Naive thymus-derived CD4-positive, alpha-beta T cell (primary cell): ENCODE data around the gene CDC42EP4. TPM values are rescaled to one million over a fixed set of nuclear protein-coding genes. Genes with fewer than 3 reads are reported as not detected.

ENCODE experiments used
- ATAC-seq: fragments of 150-1000 bp; cut with Tn5 transposase; 2 replicates; pipeline ENCODE4 v1.10.0; 2021; ENCODE audit warnings: mild to moderate bottlenecking, moderate library complexity
- CTCF ChIA-PET: fragments of 350-600 bp; sonication (Branson Sonifier 250); formaldehyde crosslinking; loops from one replicate; lab custom pipeline; 2021; ENCODE audit warnings: antibody characterized with exemption; lab: Charles Lee
- POLR2A ChIA-PET: fragments of 350-600 bp; sonication (Branson Sonifier 250); formaldehyde crosslinking; loops from one replicate; lab custom pipeline; 2021; ENCODE audit warnings: antibody characterized with exemption, inconsistent platforms; lab: Charles Lee
- DNase-seq, 9 donors: peaks; one replicate each; pipeline versions ENCODE4 v3.0.0 to v3.0.0-alpha.2; 2020 to 2022; ENCODE audit warnings: mixed read lengths in 1 of 9
- H3K27ac ChIP-seq: one replicate; pipeline ENCODE4 v1.7.0; 2013; ENCODE audit warnings: mild to moderate bottlenecking, low read depth, low read length, moderate library complexity
- H3K27me3 ChIP-seq, 2 donors: one replicate each; pipeline ENCODE4 v1.7.0; 2013; ENCODE audit warnings: low read length in 2 of 2, mild to moderate bottlenecking in 2 of 2, moderate library complexity in 2 of 2; ENCODE audit not compliant: control insufficient read depth in 2 of 2, insufficient read depth in 2 of 2
- H3K36me3 ChIP-seq, 3 experiments: 1 replicate in 2 of 3; 2 replicates in 1 of 3; pipeline ENCODE4 v1.7.0; 2013; ENCODE audit warnings: low read length in 3 of 3, mild to moderate bottlenecking in 3 of 3, moderate library complexity in 1 of 3; ENCODE audit not compliant: insufficient read depth in 3 of 3, control insufficient read depth in 2 of 3
- H3K4me1 ChIP-seq, 2 donors: one replicate each; pipeline ENCODE4 v1.7.0; 2013; ENCODE audit warnings: low read length in 2 of 2, mild to moderate bottlenecking in 2 of 2, moderate library complexity in 1 of 2; ENCODE audit not compliant: control insufficient read depth in 2 of 2, insufficient read depth in 2 of 2
- H3K4me3 ChIP-seq: 2 replicates; pipeline ENCODE4 v1.7.0; 2013; ENCODE audit warnings: mild to moderate bottlenecking, low read length
- H3K9me3 ChIP-seq, 3 experiments: 1 replicate in 2 of 3; 2 replicates in 1 of 3; pipeline ENCODE4 v1.7.0; 2013; ENCODE audit warnings: low read length in 3 of 3; ENCODE audit not compliant: control insufficient read depth in 2 of 3
- H3K27ac Mint-ChIP-seq, 9 donors: one replicate each; pipeline ENCODE4 v1.8.0; 2020 to 2022; ENCODE audit warnings: mixed read lengths in 9 of 9, mild to moderate bottlenecking in 8 of 9, moderate library complexity in 5 of 9, inconsistent platforms in 2 of 9
- H3K27me3 Mint-ChIP-seq, 5 donors: one replicate each; pipeline ENCODE4 v1.8.0; 2021 to 2022; ENCODE audit warnings: mixed read lengths in 5 of 5, mild to moderate bottlenecking in 1 of 5
- H3K36me3 Mint-ChIP-seq, 5 donors: one replicate each; pipeline ENCODE4 v1.8.0; 2020 to 2022; ENCODE audit warnings: mixed read lengths in 5 of 5, mild to moderate bottlenecking in 3 of 5, inconsistent platforms in 1 of 5
- H3K4me1 Mint-ChIP-seq, 7 donors: one replicate each; pipeline ENCODE4 v1.8.0; 2020 to 2022; ENCODE audit warnings: mixed read lengths in 7 of 7, mild to moderate bottlenecking in 3 of 7, inconsistent platforms in 1 of 7
- H3K4me3 Mint-ChIP-seq, 10 donors: one replicate each; pipeline ENCODE4 v1.8.0; 2020 to 2022; ENCODE audit warnings: mild to moderate bottlenecking in 10 of 10, mixed read lengths in 10 of 10, moderate library complexity in 6 of 10, inconsistent platforms in 2 of 10
- H3K9me3 Mint-ChIP-seq, 11 donors: one replicate each; pipeline ENCODE4 v1.8.0; 2020 to 2022; ENCODE audit warnings: mixed read lengths in 11 of 11, mild to moderate bottlenecking in 4 of 11, inconsistent platforms in 1 of 11, moderate library complexity in 1 of 11
- intact Hi-C, 2 donors: fragments of 100-400 bp; cut with micrococcal nuclease; formaldehyde crosslinking; loops; one replicate each; pipeline ENCODE4 v1.15.1; 2023
- polyA plus RNA-seq, 2 donors: library from polyadenylated mRNA; unstranded; fragments of 300-500 nt; fragmentation: Illumina TruSeq; gene quantifications; one replicate each; pipeline ENCODE4 v1.2.3, GENCODE V29; 2021
- total RNA-seq, 6 experiments: library from RNA in 5 of 6; stranded (reverse) in 5 of 6; gene quantifications; 1 replicate in 5 of 6; 2 replicates in 1 of 6; pipeline ENCODE4 v1.2.3 and lab custom pipeline; 2021 to 2026

CDC42EP4 gene
- total and polyA plus RNA-seq, 7 experiments from 2014 or later: 0.19 to 15.8 (median 1.5) TPM

DNA sequence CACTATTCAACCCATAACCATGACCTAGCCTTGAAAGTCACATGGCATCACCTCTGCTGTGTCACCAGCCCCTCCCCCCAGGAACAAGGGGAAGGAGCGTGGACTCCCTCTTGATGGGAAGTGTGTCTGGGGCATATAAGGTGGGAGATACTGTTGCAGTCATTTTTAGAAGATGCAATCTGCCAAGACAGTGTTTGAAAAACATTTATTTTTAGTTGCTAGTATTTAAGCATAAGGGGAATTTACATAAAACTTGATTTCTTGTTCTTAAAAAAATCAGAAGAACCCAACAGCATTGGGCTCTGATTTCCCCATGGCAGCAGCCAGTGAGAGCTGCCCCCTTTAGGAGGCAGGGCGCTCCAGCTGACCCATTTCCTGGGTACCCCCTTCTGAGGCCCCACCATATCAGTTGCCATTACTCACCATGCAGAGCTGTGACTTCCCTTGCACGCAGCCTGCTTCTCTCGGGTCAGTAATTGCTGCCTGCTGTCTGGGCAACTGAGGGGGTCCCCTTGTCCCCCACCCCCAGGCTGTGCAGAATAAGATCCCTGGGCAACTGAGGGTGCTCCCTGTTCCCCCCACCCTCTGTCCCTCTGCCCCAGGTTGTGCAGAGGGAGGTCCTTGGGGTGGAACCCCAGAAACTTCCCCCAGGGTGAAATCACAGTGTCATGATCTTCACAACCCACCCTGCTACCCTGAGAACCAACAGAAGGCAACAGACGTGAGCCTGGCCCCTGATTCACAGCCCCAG is 11.8 kb upstream of the CDC42EP4 start:
- intact Hi-C loops: no loop called here
- Histone ChIP-seq H3K27ac (no peak overlapping the region), H3K4me3 (no peak overlapping the region), H3K9me3 (no peaks in the 10 kb centered on the region), H3K4me1 (no peaks in the 10 kb centered on the region), H3K36me3 (no peaks in the 10 kb centered on the region), H3K27me3 (no peaks in the 10 kb centered on the region)
- no peak overlapping the region for H3K27ac Mint-ChIP-seq
- H3K36me3 Mint-ChIP-seq: no peaks in the 10 kb centered on the region
- POLR2A ChIA-PET: no interaction called here
- CTCF ChIA-PET: no interaction called here
- H3K27me3 Mint-ChIP-seq: peaks cover 0 to 21% (median 11%) of the 10 kb centered on the region in 5 donors
- H3K4me1 Mint-ChIP-seq: no peaks in the 10 kb centered on the region
- ATAC-seq (no peak), DNase-seq (no peak)
- H3K9me3 Mint-ChIP-seq: peaks cover 0 to 5% (median 0%) of the 10 kb centered on the region in 11 donors
- H3K4me3 Mint-ChIP-seq: no peak overlapping the region

DNA sequence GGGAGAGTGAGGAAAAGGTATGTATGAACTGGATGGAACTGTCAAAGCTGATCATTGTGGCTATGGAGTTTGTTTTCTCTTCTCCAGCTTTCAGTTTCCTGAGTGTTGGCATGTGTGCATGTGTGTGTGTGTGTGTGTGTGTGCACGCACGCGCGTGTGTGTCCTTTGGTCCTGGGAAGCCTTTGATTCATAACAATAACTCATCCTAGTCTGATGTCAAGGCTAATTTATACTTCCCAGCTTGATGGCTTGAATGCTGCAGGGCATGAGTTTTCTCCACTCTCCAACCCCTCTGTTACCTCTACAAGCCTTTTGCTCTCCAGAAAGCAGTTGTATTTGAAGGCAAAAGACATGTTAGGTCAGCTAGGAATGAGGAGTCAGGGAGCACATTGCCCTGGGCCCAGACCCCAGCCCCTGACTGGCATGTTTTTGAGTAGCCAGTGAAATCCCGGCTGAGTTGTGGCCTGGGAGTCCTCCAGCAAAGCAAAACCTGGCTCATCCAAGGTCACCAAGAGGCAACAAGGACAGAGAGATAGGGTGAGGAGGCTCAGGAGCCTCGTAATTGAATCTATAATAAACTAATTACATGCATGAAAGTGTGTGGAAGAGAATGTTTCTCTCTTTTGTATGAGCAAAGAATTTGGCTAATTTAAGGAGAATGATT is 8.9 kb upstream of the CDC42EP4 start:
- no peaks in the 10 kb centered on the region for H3K4me1 ChIP-seq
- ChIA-PET POLR2A (no interaction called here), CTCF (interaction anchor here (0.9 kb wide), 1 partner anchor 11 kb away, joined by 3 read pairs; no protein-coding TSS in a partner anchor)
- no peak overlapping the region for H3K27ac ChIP-seq
- intact Hi-C loops: no loop called here
- Mint-ChIP-seq H3K36me3 (no peaks in the 10 kb centered on the region), H3K27ac (no peak overlapping the region), H3K4me1 (no peaks in the 10 kb centered on the region), H3K27me3 (peaks cover 0 to 15% (median 8%) of the 10 kb centered on the region in 5 donors), H3K4me3 (no peak overlapping the region), H3K9me3 (peaks cover 0 to 5% (median 0%) of the 10 kb centered on the region in 11 donors)
- no peaks in the 10 kb centered on the region for H3K36me3 ChIP-seq
- DNase-seq: no peak
- H3K27me3 ChIP-seq: no peaks in the 10 kb centered on the region
- H3K9me3 ChIP-seq: no peaks in the 10 kb centered on the region
- no peak for ATAC-seq
- H3K4me3 ChIP-seq: no peak overlapping the region

DNA sequence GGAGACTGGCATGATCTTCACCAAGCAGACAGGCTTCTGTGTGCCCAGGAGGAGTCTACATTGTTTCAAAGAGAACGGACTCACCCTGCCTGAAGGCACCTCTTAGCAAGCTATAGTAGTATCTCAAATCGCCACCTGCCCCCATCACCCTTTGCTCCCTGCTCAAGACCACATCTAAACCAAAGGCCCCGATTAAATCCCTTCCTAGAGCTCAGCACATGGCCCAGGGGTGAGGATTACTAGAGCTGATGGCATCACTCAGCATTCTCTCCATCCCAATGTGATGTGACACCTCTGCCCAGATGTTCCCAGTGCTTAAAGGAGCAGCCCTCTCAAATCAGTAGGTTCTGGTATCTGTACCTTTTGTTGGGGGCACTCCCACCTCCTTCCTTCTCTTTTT is 8.0 kb upstream of the CDC42EP4 start:
- H3K36me3 Mint-ChIP-seq: no peaks in the 10 kb centered on the region
- Histone ChIP-seq H3K4me1 (no peaks in the 10 kb centered on the region), H3K4me3 (no peak overlapping the region), H3K9me3 (no peaks in the 10 kb centered on the region), H3K27ac (no peak overlapping the region), H3K27me3 (no peaks in the 10 kb centered on the region), H3K36me3 (no peaks in the 10 kb centered on the region)
- H3K27me3 Mint-ChIP-seq: peaks cover 0 to 8% (median 5%) of the 10 kb centered on the region in 5 donors
- POLR2A ChIA-PET: no interaction called here
- no peaks in the 10 kb centered on the region for H3K4me1 Mint-ChIP-seq
- H3K4me3 Mint-ChIP-seq: no peak overlapping the region
- ATAC-seq (no peak), DNase-seq (no peak)
- CTCF ChIA-PET: interaction anchor here (0.9 kb wide), 1 partner anchor 10 kb away, joined by 3 read pairs; no protein-coding TSS in a partner anchor
- H3K27ac Mint-ChIP-seq: no peak overlapping the region
- intact Hi-C loops: no loop called here
- peaks cover 0 to 5% (median 0%) of the 10 kb centered on the region in 11 donors for H3K9me3 Mint-ChIP-seq

DNA sequence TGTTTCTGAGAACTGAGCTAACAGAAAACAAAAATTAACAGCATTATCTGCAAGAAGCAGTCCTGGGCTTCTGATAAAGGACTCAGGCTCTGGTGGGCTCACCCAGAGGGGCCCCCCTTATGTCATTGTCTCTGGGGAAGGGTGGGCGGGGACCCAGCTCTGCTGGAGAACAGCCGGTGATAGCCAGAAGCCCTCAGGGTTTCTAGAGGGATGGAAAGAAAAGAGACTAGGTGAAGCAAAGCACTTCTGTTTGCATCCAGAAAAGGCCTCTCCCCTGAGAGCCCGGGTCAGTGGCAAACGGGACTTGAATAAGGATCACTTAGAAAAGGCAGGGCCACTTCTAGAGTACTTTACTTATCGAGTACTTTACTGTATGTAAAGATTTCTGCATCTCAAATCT is 7.0 kb upstream of the CDC42EP4 start:
- Histone ChIP-seq H3K9me3 (no peaks in the 10 kb centered on the region), H3K4me1 (no peaks in the 10 kb centered on the region), H3K27me3 (no peaks in the 10 kb centered on the region), H3K36me3 (no peaks in the 10 kb centered on the region), H3K27ac (no peak overlapping the region), H3K4me3 (no peak overlapping the region)
- Mint-ChIP-seq H3K4me3 (no peak overlapping the region), H3K36me3 (no peaks in the 10 kb centered on the region), H3K27me3 (peaks cover 0 to 6% (median 0%) of the 10 kb centered on the region in 5 donors), H3K27ac (no peak overlapping the region), H3K9me3 (peaks cover 0 to 5% (median 0%) of the 10 kb centered on the region in 11 donors), H3K4me1 (no peaks in the 10 kb centered on the region)
- ChIA-PET POLR2A (no interaction called here), CTCF (no interaction called here)
- intact Hi-C loops: no loop called here
- DNase-seq (no peak), ATAC-seq (no peak)

DNA sequence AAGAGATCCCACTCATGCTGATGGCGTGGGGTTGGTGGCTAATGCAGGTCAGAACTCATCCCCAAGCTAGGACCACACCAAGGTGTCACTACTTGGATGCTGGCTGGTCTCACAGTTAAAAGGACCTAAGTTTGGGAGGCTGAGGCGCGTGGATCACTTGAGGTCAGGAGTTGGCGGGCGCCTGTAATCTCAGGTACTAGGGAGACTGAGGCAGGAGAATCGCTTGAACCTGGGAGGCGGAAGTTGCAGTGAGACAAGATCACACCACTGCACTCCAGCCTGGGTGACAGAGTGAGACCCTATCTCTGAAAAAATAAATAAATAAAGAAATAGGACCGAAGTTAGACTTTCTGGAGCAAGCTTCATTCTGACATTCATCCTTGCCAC is 6.6 kb upstream of the CDC42EP4 start:
- DNase-seq (no peak), ATAC-seq (no peak)
- H3K27me3 ChIP-seq: no peaks in the 10 kb centered on the region
- H3K27ac Mint-ChIP-seq: no peak overlapping the region
- H3K4me3 Mint-ChIP-seq: no peak overlapping the region
- peaks cover 0 to 5% (median 0%) of the 10 kb centered on the region in 11 donors for H3K9me3 Mint-ChIP-seq
- no peaks in the 10 kb centered on the region for H3K36me3 ChIP-seq
- no peaks in the 10 kb centered on the region for H3K36me3 Mint-ChIP-seq
- H3K4me1 Mint-ChIP-seq: peaks cover 0 to 2% (median 0%) of the 10 kb centered on the region in 7 donors
- intact Hi-C loops: no loop called here
- no peaks in the 10 kb centered on the region for H3K4me1 ChIP-seq
- no peak overlapping the region for H3K27ac ChIP-seq
- POLR2A ChIA-PET: no interaction called here
- no peaks in the 10 kb centered on the region for H3K9me3 ChIP-seq
- H3K27me3 Mint-ChIP-seq: peaks cover 0 to 8% (median 0%) of the 10 kb centered on the region in 5 donors
- no peak overlapping the region for H3K4me3 ChIP-seq
- CTCF ChIA-PET: interaction anchor here (0.9 kb wide), 1 partner anchor 63 kb away, joined by 3 read pairs; no protein-coding TSS in a partner anchor

DNA sequence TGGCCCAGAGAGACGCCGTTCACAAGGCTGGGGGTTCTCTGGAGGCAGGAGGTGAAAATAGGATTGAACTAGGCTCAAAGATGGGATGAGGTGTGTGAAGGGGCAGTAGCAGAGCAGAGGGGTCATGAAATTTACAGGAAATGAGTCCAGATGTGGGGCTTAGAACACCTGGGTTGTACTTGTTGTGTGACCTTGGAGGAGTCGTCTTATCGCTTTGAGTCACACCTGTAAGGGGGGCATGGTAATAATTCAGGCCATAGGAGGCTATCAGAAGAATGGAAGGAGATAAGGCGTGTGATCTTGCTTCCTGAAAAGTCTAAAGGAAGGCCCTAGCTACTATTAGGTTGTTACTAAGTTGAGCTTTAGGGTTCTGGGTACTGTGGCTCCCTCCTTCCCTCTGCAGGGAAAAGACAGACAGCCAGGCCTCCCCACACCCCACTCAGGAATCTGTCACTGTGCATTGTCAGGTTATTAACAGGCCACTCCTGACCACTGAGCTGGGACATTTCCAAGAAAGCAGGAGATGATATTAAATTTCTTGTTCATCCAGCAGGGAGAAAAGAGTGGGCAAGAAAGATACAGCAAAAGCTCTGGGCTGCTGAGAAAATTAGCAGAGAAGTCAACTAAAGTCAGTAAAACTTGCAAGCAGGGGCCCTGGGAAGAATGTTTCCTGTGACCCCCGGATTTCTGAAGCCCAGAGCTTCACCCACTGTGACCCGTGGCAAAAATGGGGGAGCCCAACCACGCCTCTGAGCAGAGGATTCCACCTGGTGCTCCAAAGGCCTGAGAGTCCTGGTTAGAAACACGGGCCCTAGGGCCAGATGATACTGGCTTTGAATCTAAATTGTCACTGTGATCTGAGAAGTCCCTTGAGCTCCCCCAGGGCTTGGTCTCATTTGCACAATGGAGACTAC is 6.0 kb upstream of the CDC42EP4 start:
- DNase-seq (no peak), ATAC-seq (no peak)
- H3K4me1 Mint-ChIP-seq: peaks cover 0 to 5% (median 0%) of the 10 kb centered on the region in 7 donors
- CTCF ChIA-PET: interaction anchor here (0.9 kb wide), 1 partner anchor 63 kb away, joined by 3 read pairs; no protein-coding TSS in a partner anchor
- Histone ChIP-seq H3K9me3 (no peaks in the 10 kb centered on the region), H3K27me3 (no peaks in the 10 kb centered on the region), H3K27ac (no peak overlapping the region), H3K4me3 (no peak overlapping the region), H3K4me1 (no peaks in the 10 kb centered on the region), H3K36me3 (no peaks in the 10 kb centered on the region)
- no peaks in the 10 kb centered on the region for H3K36me3 Mint-ChIP-seq
- POLR2A ChIA-PET: no interaction called here
- peaks cover 0 to 10% (median 0%) of the 10 kb centered on the region in 5 donors for H3K27me3 Mint-ChIP-seq
- intact Hi-C loops: no loop called here
- H3K9me3 Mint-ChIP-seq: peaks cover 0 to 4% (median 0%) of the 10 kb centered on the region in 11 donors
- H3K4me3 Mint-ChIP-seq: no peak overlapping the region
- H3K27ac Mint-ChIP-seq: no peak overlapping the region
